GM18909 (cell line): ENCODE data around the gene TAF7.
A peak's percentile ranks its signal among the peaks of the same experiment; 100 is the strongest.
"Not testable (repeated sequence)": the region's sequence is repeated elsewhere in the genome, so short reads cannot be mapped to it uniquely, and the experiment has no call there.

Experiments used
- ATAC-seq: cut with Tn5 transposase; IDR thresholded peaks from one replicate; pipeline ENCODE4 v1.9.1; 2021; ENCODE audit warnings: mild to moderate bottlenecking; ENCODE audit not compliant: unreplicated experiment, poor library complexity

The TAF7 gene

GRCh38 chr5:141340781-141341354 is 20.3 kb upstream of the TAF7 start:
- ATAC-seq, result not testable (repeated sequence)

GRCh38 chr5:141338538-141339306 is 18.1 kb upstream of the TAF7 start, which contains the start of gene PCDHGA2:
Gene PCDHGA2 (plus strand): TSS chr5:141338760.
- no peak for ATAC-seq

GRCh38 chr5:141332571-141332970 is 12.0 kb upstream of the TAF7 start:
- not testable (repeated sequence) for ATAC-seq

- no peak for ATAC-seq
These were observed 9.9 kb upstream of the TAF7 start, which contains the start of gene PCDHGA1 for GRCh38 chr5:141330299-141331080. Gene PCDHGA1 (plus strand): TSS chr5:141330514.

GRCh38 chr5:141328231-141328630 is 7.6 kb upstream of the TAF7 start:
- ATAC-seq, result no peak

- peak; percentile 85 for ATAC-seq
These were observed 5.7 kb upstream of the TAF7 start for GRCh38 chr5:141326088-141326854.

GRCh38 chr5:141322261-141322660 is 1.7 kb upstream of the TAF7 start:
- ATAC-seq, result no peak

GRCh38 chr5:141319699-141320098 is 885 bp downstream of the TAF7 start:
- ATAC-seq, result no peak

- no peak for ATAC-seq
These were observed 1.4 kb downstream of the TAF7 start for GRCh38 chr5:141319202-141319601.

- not testable (repeated sequence) for ATAC-seq
These were observed 3.6 kb downstream of the TAF7 start for GRCh38 chr5:141316963-141317362.

- ATAC-seq, result no peak
These were observed 6.9 kb downstream of the TAF7 start for GRCh38 chr5:141313711-141314110.

- ATAC-seq, result no peak
These were observed 14.0 kb downstream of the TAF7 start for GRCh38 chr5:141306630-141307029.

- ATAC-seq, result no peak
These were observed 16.8 kb downstream of the TAF7 start, which contains the start of gene SLC25A2 for GRCh38 chr5:141303756-141304155. Gene SLC25A2 (minus strand): TSS chr5:141304049. CDS start chr5:141303865, 184 bp downstream.

- ATAC-seq, result no peak
These were observed 22.2 kb downstream of the TAF7 start for GRCh38 chr5:141298376-141298775.

GRCh38 chr5:141272906-141273305 is 47.7 kb downstream of the TAF7 start:
- ATAC-seq, result no peak

GRCh38 chr5:141269195-141269594 is 51.4 kb downstream of the TAF7 start:
- ATAC-seq, result no peak
